HG03135 (cell line): ENCODE results near the gene ACTN2.
"Not testable (repeated sequence)": the region's sequence is repeated elsewhere in the genome, so short reads cannot be mapped to it uniquely, and the experiment has no call there.

Experiments used
- ATAC-seq: cut with Tn5 transposase; IDR thresholded peaks from one replicate; pipeline ENCODE4 v1.9.1; 2021; ENCODE audit warnings: mild to moderate bottlenecking, moderate library complexity; ENCODE audit not compliant: unreplicated experiment

ACTN2 gene

GRCh38 chr1:236685917-236686814 is at the start of gene ACTN2:
ACTN2 (plus strand) TSS chr1:236686499; CDS start chr1:236686674, 175 bp downstream.
- peak; percentile 87 for ATAC-seq

DNA sequence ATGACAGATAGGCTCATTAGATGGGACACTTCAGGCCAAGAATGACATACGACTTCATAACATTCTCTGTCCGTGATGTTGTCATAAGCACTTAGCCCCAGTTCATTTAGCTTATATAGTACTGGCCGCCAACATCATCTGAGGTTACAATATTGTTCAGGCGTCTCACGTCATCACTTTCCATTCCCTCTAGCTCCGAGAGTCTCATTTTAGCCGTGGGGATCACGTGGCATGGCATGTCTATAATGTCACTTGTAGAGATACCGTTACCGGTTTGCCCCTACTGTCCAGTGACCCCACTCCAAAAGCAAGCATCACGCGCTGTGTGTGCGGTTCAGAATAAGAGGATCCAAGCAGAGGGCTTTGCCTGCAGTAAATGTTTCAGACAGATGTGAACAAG is 47.4 kb upstream of the ACTN2 start:
- ATAC-seq, result no peak

DNA sequence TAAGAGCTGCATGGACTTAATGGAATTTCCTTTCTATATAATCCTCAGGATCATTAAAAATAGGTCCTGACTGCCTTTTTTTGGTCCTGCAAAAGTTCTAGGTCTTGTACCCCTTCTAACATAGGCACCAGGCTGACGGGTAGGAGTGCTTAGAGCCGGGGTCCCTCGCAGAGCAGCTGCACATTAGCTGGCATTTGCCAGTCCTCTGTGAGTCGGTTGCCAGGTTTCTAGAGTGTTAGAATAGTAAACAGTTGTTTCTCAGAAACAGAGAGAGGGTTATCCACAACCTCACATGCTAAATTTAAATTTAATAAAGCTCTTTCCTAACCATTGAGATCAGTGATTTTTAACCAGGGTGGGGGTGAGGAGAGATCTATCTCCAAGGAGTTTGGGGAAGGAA is 46.6 kb upstream of the ACTN2 start:
- ATAC-seq, result no peak

DNA sequence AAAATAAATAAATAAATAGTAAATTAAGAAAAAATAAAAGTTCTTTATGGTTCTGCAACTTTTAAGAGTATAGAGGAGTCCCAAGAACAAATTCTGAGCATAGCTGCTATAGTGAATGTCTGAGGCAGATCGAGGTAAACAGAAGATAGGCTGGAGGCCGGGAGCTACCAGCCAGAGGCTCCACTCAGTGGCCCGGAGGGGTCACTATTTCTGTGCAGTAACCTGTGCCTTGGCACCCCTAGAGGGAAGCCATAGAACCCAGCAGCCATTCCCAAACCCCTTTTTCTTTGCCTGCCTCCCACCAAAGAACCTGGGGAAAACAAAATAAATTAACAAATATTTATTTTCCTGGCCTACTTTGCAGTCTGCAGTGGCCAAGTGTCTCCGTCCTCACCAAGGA is 43.5 kb upstream of the ACTN2 start:
- ATAC-seq, result no peak

DNA sequence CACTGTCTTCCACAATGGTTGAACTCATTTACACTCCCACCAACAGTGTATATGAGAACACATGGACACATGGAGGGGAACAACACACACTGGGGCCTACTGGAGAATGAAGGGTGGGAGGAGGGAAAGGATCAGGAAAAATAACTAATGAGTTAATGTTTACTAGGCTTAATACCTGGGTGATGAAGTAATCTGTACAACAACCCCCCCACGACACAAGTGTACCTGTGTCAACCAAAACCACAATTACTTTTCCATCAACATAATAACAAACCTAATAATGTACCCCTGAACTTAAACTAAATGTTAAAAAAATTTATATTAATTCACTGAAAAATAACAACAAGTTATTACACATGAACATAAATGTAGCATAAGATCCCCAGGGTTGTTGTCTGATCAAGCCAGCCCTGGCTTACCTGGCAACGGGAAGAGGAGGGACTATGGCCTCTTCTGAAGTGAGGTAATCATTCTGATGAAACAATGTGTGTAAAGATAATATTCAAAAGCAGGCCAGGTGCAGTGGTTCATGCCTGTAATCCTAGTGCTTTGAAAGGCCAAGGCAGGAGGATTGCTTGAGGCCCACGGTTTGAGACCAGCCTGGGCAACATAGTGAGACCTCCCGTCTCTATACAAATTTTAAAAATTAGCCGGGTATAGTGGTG is 41.2 kb upstream of the ACTN2 start:
- no peak for ATAC-seq

- ATAC-seq, result no peak
These were observed 31.8 kb upstream of the ACTN2 start for GRCh38 chr1:236654511-236654910.

GRCh38 chr1:236654957-236655356 is 31.3 kb upstream of the ACTN2 start:
- no peak for ATAC-seq

DNA sequence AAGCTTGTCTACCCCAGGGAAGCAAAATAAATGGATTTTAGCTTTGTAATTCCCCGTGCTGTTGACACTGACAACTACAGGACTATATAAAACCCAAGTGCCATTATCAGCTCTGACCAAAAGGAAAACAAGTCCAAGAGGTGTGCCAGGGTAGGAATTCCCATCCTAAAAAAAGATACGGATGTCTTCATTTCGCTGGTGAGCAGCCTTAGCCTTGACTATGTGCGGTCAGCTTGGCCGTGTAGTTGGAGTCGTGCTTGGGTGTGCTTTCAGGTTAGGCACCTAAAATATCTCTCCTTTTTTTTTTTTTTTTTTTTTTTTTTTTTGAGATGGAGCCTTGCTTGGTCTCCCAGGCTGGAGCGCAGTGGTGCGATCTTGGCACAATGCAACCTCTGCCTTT is 28.9 kb upstream of the ACTN2 start:
- no peak for ATAC-seq

- no peak for ATAC-seq
These were observed 26.3 kb upstream of the ACTN2 start for GRCh38 chr1:236659792-236660587.

DNA sequence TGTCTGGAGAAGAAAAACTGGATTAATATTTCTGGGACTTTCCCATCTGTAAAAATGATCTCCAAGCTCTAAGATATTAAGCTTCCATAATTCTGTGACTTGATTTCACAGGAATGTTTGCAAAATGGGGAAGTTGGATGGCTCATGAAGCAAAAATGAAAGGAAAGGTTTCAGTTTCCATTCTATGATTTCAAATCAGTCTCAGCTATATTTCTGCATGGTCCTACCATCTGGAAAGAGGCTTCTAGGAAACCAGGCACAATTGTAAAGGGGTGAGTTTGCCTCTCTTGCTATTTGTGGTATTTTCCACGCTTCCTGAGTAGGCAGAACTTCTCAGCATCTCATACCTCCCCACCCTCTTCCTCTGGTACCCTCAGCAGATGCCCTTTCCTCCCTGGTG is 22.4 kb upstream of the ACTN2 start:
- no peak for ATAC-seq

DNA sequence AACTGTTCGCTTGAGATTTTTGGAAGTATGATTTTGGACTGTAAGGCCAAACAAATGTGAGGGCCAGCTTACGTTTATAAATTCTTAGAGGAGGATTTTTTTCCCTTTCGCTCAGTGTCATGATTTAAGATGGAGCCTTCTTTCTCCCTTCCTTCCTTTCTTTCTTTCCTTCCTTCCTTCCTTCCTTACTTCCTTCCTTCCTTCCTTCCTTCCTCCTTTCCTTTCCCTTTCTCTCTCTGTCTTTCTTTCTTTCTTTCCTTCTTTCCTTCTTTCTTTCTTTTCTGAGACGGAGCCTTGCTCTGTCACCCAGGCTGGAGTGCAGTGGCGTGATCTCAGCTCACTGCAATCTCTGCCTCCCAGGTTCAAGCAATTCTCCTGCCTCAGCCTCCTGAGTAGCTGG is 17.4 kb upstream of the ACTN2 start:
- not testable (repeated sequence) for ATAC-seq

GRCh38 chr1:236670060-236670459 is 16.2 kb upstream of the ACTN2 start:
- ATAC-seq, result no peak

- ATAC-seq, result no peak
These were observed 12.9 kb upstream of the ACTN2 start for GRCh38 chr1:236673289-236673919.

DNA sequence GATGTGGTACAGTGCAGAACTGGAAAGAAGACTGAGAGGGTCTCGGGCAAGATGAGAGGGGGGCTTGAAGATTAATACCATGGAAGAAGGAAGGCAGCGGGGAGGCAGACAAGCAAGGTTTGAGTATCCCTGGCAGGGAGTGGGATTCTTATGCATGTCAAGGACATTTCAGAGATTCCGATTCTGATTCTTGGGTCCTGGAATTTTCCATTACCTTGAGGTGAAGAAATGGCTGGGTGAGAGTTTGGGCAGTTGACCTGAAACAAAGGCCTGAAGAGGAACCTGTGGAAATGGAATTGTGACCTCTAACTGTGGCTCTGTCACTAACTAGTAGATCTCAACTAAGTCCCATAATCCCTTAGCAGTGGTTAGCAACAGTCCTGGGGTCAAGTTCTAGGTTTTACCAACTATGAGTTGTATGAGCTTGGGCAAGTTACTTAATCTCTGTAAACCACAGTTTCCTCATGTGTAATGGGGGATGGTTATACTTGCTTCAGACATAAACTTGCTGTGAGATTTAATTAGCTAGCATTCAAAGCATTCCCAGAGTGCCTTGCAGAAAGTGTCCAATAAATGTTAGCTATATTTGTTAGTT is 8.6 kb upstream of the ACTN2 start:
- no peak for ATAC-seq

DNA sequence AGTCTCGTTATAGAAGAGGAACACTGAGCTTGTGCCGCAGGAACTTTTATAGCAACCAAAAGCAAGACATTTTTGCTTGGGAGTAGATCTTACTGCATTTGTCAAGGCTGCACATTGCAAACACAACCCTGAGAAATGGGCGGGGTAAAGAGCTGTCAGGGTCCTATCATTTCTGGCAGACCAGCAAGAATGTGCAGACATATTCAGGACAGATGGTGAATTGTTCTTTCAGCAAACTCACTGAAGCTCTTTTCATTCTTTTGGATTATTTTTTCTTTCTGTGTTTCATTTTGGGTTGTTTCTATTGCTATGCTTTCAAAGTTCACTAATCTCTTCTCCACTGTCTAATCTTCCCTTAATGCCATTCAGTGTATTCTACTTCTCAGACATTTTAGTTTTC is 5.1 kb upstream of the ACTN2 start:
- no peak for ATAC-seq

GRCh38 chr1:236685205-236685916 is 938 bp upstream of the ACTN2 start:
- ATAC-seq, result no peak

DNA sequence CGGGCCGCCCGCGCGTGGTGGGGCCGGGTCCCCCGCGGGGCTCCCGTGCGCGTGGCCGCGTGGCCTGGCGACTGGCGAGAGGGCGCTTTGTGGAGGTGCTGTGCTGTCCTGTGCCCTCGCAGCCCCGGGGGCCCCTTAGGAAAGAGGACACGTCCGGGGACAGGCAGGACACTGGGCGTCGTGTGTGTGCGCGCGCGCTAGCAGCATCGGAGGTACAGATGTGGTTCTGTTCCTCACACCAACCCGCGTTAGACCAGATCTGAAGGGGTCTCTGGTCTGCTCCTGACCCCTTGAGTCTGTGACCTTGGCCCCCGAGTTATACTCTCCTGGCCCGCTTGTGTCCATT is 489 bp downstream of the ACTN2 start:
- ATAC-seq, result no peak

- no peak for ATAC-seq
These were observed 974 bp downstream of the ACTN2 start for GRCh38 chr1:236687273-236687672.

GRCh38 chr1:236688705-236689104 is 2.4 kb downstream of the ACTN2 start:
- ATAC-seq, result no peak
